Esophagus squamous epithelium (tissue), 5 donors: ENCODE results near the gene SEMA5A. TPM values are rescaled to one million over a fixed set of nuclear protein-coding genes. Genes with fewer than 3 reads are reported as not detected.

Source experiments
- DNase-seq: peaks from one replicate; lab custom pipeline; 2025; lab: John Stamatoyannopoulos, UW
- H3K27ac ChIP-seq, 4 donors: fragments of 200-600 bp; sonication (generic); one replicate each; pipeline ENCODE4 v1.5.1; 2016 to 2019; ENCODE audit warnings: mild to moderate bottlenecking in 1 of 4
- H3K27me3 ChIP-seq, 4 donors: fragments of 200-600 bp; sonication (generic); 1 replicate in 3 of 4; 2 replicates in 1 of 4; pipeline versions ENCODE4 v1.5.1 to v1.6.0; 2017 to 2021; ENCODE audit warnings: antibody characterized with exemption in 1 of 4
- H3K36me3 ChIP-seq, 3 donors: fragments of 200-600 bp; sonication (generic); one replicate each; pipeline ENCODE4 v1.5.1; 2016 to 2019
- H3K4me1 ChIP-seq, 3 donors: fragments of 200-600 bp; sonication (generic); one replicate each; pipeline ENCODE4 v1.5.1; 2017 to 2019
- H3K4me3 ChIP-seq, 4 donors: fragments of 200-600 bp; sonication (generic); 1 replicate in 3 of 4; 2 replicates in 1 of 4; pipeline ENCODE4 v1.5.1; 2016 to 2019; ENCODE audit warnings: mild to moderate bottlenecking in 2 of 4, moderate library complexity in 1 of 4
- H3K9me3 ChIP-seq, 3 donors: fragments of 200-600 bp; sonication (generic); one replicate each; pipeline ENCODE4 v1.5.1; 2016 to 2019
- CTCF ChIP-seq, 6 experiments: fragments of 450-650 bp in 4 of 6; fragments of 200-600 bp in 2 of 6; sonication (generic) in 2 of 6; IDR thresholded peaks; one replicate each; pipeline ENCODE4 v1.5.1; 2016 to 2019; ENCODE audit warnings: antibody characterized with exemption in 6 of 6, mild to moderate bottlenecking in 4 of 6, moderate library complexity in 4 of 6
- POLR2A ChIP-seq, 4 donors: fragments of 450-650 bp; IDR thresholded peaks; one replicate each; pipeline ENCODE4 v1.6.1; 2017; ENCODE audit warnings: antibody characterized with exemption in 4 of 4, mild to moderate bottlenecking in 4 of 4, moderate library complexity in 3 of 4
- WGBS, 2 donors: methylation state at CpG; one replicate each; pipeline ENCODE4 v1.1.5; 2018; 5-methylcytosine and 5-hydroxymethylcytosine counted together
- intact Hi-C: fragments of 100-400 bp; cut with DNase I; formaldehyde crosslinking; loops from one replicate; pipeline ENCODE4 v1.15.0; 2022
- total RNA-seq, 4 donors: library from RNA; depleted of rRNA; stranded (reverse); fragments of >200 nt; gene quantifications; one replicate each; pipeline ENCODE4 v1.1.0, GENCODE V29; 2016
- donor health status: DM: yes; HTN: yes; CAD: no.

The SEMA5A gene
- total RNA-seq, 4 donors from 2014 or later, result 3.9 to 9.4 (median 8.4) TPM

- Histone ChIP-seq H3K36me3 (peaks cover 0 to 5% (median 0%) of the 10 kb centered on the region in 3 donors), H3K9me3 (no peaks in the 10 kb centered on the region), H3K27me3 (no peaks in the 10 kb centered on the region), H3K27ac (no peak overlapping the region), H3K4me3 (no peak overlapping the region), H3K4me1 (peaks cover 0 to 50% (median 5%) of the 10 kb centered on the region in 3 donors)
- intact Hi-C loops, result no loop called here
- DNase-seq, result no peak
- TF ChIP-seq POLR2A (IDR thresholded peaks at IDR 0.05), result no peak
- TF ChIP-seq CTCF (IDR thresholded peaks at IDR 0.05), result no peak
- 70 to 74% methylated on average over 2 to 3 of the region's 3 CpGs for WGBS, 2 donors
These were observed 488.4 kb downstream of the SEMA5A start for GRCh38 chr5:9057406-9058000.

GRCh38 chr5:9056046-9056445 lies 489.8 kb downstream of the SEMA5A start:
- WGBS, 2 donors, result 69 to 71% methylated on average over 4 of the region's 4 CpGs
- Histone ChIP-seq H3K27ac (no peak overlapping the region), H3K4me1 (peaks cover 0 to 50% (median 5%) of the 10 kb centered on the region in 3 donors), H3K9me3 (no peaks in the 10 kb centered on the region), H3K27me3 (no peaks in the 10 kb centered on the region), H3K36me3 (peaks cover 0 to 10% (median 0%) of the 10 kb centered on the region in 3 donors), H3K4me3 (no peak overlapping the region)
- no peak for TF ChIP-seq CTCF (IDR thresholded peaks at IDR 0.05)
- TF ChIP-seq POLR2A (IDR thresholded peaks at IDR 0.05), result no peak
- no peak for DNase-seq
- intact Hi-C loops, result no loop called here

DNA sequence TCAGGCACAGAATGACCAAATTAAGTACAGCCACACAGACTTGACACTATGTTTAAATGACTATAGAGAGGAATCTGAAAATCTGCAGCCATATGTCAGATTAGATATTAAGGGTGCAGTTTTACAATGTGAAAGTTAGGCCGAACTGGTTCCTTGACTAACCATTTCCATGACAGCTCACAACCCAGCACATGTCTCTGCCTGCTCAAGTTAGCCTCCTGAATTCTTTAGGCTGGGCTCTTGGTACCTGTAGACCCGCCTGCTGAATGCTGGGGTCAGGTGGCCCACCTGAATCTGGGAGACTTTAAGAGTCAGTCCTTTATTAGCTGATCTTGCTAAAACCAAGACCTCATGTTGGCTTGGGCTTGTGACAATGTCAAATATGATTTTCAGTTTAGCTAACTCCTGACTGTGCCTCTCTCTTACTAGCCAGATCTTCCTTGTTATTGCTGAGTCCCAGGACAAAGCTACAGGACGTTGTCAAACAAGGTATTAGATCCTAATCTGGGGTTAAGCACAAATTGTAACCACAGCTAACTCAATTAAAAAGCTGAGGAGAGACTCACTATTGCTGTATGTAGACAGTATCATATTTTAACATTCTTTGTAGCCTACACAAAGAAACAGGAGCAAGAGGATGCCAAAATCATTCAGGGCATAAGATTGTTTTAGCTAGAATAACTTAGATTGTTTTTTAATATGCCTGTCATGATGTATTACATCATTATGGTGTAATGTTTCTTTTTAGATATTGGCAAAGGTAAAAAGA lies 490.9 kb downstream of the SEMA5A start:
- peaks cover 0 to 12% (median 0%) of the 10 kb centered on the region in 3 donors for H3K36me3 ChIP-seq
- intact Hi-C loops, result no loop called here
- H3K27ac ChIP-seq, result peak overlapping the region; percentile 1 to 73 (median 46)
- TF ChIP-seq POLR2A (IDR thresholded peaks at IDR 0.05) (no peak), CTCF (IDR thresholded peaks at IDR 0.05) (no peak)
- no peaks in the 10 kb centered on the region for H3K27me3 ChIP-seq
- H3K4me3 ChIP-seq, result no peak overlapping the region
- no peak for DNase-seq
- WGBS, 2 donors, result 39 to 54% methylated on average over 2 to 3 of the region's 3 CpGs
- no peaks in the 10 kb centered on the region for H3K9me3 ChIP-seq
- H3K4me1 ChIP-seq, result peaks cover 0 to 42% (median 5%) of the 10 kb centered on the region in 3 donors

- no peaks in the 10 kb centered on the region for H3K9me3 ChIP-seq
- H3K27me3 ChIP-seq, result no peaks in the 10 kb centered on the region
- no peak overlapping the region for H3K4me3 ChIP-seq
- TF ChIP-seq POLR2A (IDR thresholded peaks at IDR 0.05) (no peak), CTCF (IDR thresholded peaks at IDR 0.05) (no peak)
- no peak for DNase-seq
- WGBS, 2 donors, result 68 to 80% methylated on average over 6 of the region's 6 CpGs
- intact Hi-C loops, result no loop called here
- H3K27ac ChIP-seq, result peak overlapping the region; percentile 1 to 73 (median 46)
- peaks cover 0 to 36% (median 2%) of the 10 kb centered on the region in 3 donors for H3K4me1 ChIP-seq
- peaks cover 0 to 16% (median 0%) of the 10 kb centered on the region in 3 donors for H3K36me3 ChIP-seq
These were observed 491.6 kb downstream of the SEMA5A start for GRCh38 chr5:9054322-9054721.

GRCh38 chr5:9052421-9052820 lies 493.5 kb downstream of the SEMA5A start:
- DNase-seq, result no peak
- H3K4me1 ChIP-seq, result peaks cover 0 to 27% (median 0%) of the 10 kb centered on the region in 3 donors
- no peak for TF ChIP-seq CTCF (IDR thresholded peaks at IDR 0.05)
- no peak for TF ChIP-seq POLR2A (IDR thresholded peaks at IDR 0.05)
- H3K27ac ChIP-seq, result no peak overlapping the region
- no peaks in the 10 kb centered on the region for H3K9me3 ChIP-seq
- intact Hi-C loops, result no loop called here
- no peaks in the 10 kb centered on the region for H3K27me3 ChIP-seq
- WGBS, 2 donors, result 69 to 81% methylated on average over 4 of the region's 4 CpGs
- H3K36me3 ChIP-seq, result peaks cover 0 to 19% (median 0%) of the 10 kb centered on the region in 3 donors
- H3K4me3 ChIP-seq, result no peak overlapping the region
